HepG2 (cell line): ENCODE results near the gene ACADVL. TPM values are rescaled to one million over a fixed set of nuclear protein-coding genes. Genes with fewer than 3 reads are reported as not detected.
A peak's percentile ranks its signal among the peaks of the same experiment; 100 is the strongest.

Experiments
- ATAC-seq: fragments of 200-7000 bp; cut with Tn5 transposase; 3 replicates; pipeline ENCODE4 v1.9.1; 2020; ENCODE audit warnings: mild to moderate bottlenecking, moderate library complexity
- BruUV-seq: library from RNA; stranded (reverse); fragments of 400-500 nt; replicated peaks from 2 replicates; lab custom pipeline; 2021; lab: Mats Ljungman, UMichigan
- CTCF ChIA-PET: fragments of 300-600 bp; formaldehyde crosslinking; extraction: SDS; loops from one replicate; lab custom pipeline; 2021; ENCODE audit warnings: low total read pairs, inconsistent platforms, low intra/inter-chr PET ratio; lab: Yijun Ruan, JAX
- POLR2A ChIA-PET: fragments of 350-600 bp; sonication (Branson Sonifier 250); formaldehyde crosslinking; loops from one replicate; lab custom pipeline; 2020; ENCODE audit warnings: antibody characterized with exemption, inconsistent platforms; lab: Yijun Ruan, JAX
- DNase-seq: peaks from one replicate; pipeline ENCODE4 v3.0.0-alpha.2; 2015; ENCODE audit warnings: low spot score
- FAIRE-seq: peaks from 3 replicates; lab custom pipeline; 2011; peaks lifted over from hg19 to GRCh38; lab: Jason Lieb, UNC
- H2AFZ ChIP-seq: one replicate; pipeline ENCODE4 v1.6.1; 2011; ENCODE audit warnings: low read length, inconsistent platforms
- H3K27ac ChIP-seq: fragments of 300-600 bp; 3 replicates; pipeline ENCODE4 v1.8.0; 2011; ENCODE audit warnings: mixed run types, mild to moderate bottlenecking, mixed read lengths, low read length, inconsistent platforms; ENCODE audit not compliant: insufficient read depth; ENCODE audit errors: extremely low read length
- H3K27me3 ChIP-seq, 2 experiments: fragments of 200-600 bp in 1 of 2; 2 replicates in 1 of 2; 3 replicates in 1 of 2; pipeline versions ENCODE4 v1.6.0 to v1.8.0; 2011; ENCODE audit warnings: low read length in 2 of 2, mild to moderate bottlenecking in 2 of 2, moderate library complexity in 2 of 2, inconsistent platforms in 1 of 2; ENCODE audit not compliant: insufficient read depth in 2 of 2, control insufficient read depth in 1 of 2
- H3K36me3 ChIP-seq, 2 experiments: fragments of 200-600 bp in 1 of 2; replicated peaks in 1 of 2; 2 replicates in 1 of 2; 3 replicates in 1 of 2; pipeline versions ENCODE4 v1.5.1 to v1.8.0; 2011; ENCODE audit warnings: low read length in 2 of 2, inconsistent platforms in 1 of 2; ENCODE audit not compliant: insufficient read depth in 2 of 2, control insufficient read depth in 1 of 2
- H3K4me1 ChIP-seq: 2 replicates; pipeline ENCODE4 v1.5.1; 2012; ENCODE audit warnings: low read length, inconsistent platforms; ENCODE audit not compliant: insufficient read depth
- H3K4me2 ChIP-seq: 2 replicates; pipeline ENCODE4 v1.6.0; 2011; ENCODE audit warnings: low read depth, low read length, inconsistent platforms
- H3K4me3 ChIP-seq, 3 experiments: fragments of 200-600 bp in 1 of 3; sonication (generic), shearing (Covaris generic) in 1 of 3; replicated peaks in 1 of 3; 2 replicates each; pipeline ENCODE4 v1.5.1; 2011 to 2016; ENCODE audit warnings: low read length in 3 of 3, inconsistent platforms in 2 of 3, low read depth in 2 of 3, mild to moderate bottlenecking in 2 of 3, control low read depth in 1 of 3, mixed read lengths in 1 of 3; ENCODE audit not compliant: insufficient read depth in 1 of 3
- H3K79me2 ChIP-seq: one replicate; pipeline ENCODE4 v1.6.1; 2011; ENCODE audit warnings: low read length, inconsistent platforms; ENCODE audit not compliant: insufficient read depth
- H3K9ac ChIP-seq: 2 replicates; pipeline ENCODE4 v1.6.0; 2011; ENCODE audit warnings: mild to moderate bottlenecking, low read depth, low read length, inconsistent platforms; ENCODE audit not compliant: insufficient read depth
- H3K9me3 ChIP-seq: 2 replicates; pipeline ENCODE4 v1.5.1; 2012; ENCODE audit warnings: mild to moderate bottlenecking, low read length
- H4K20me1 ChIP-seq: 2 replicates; pipeline ENCODE4 v1.6.0; 2011; ENCODE audit warnings: inconsistent platforms, mild to moderate bottlenecking, low read length, moderate library complexity; ENCODE audit not compliant: insufficient read depth
- CTCF ChIP-seq: sonication (generic); formaldehyde crosslinking; IDR thresholded peaks from 2 replicates; pipeline ENCODE4 v1.5.0; 2020; ENCODE audit warnings: mild to moderate bottlenecking, missing genetic modification reagents, moderate library complexity
- DNMT3B ChIP-seq: conservative IDR thresholded peaks from 2 replicates; pipeline ENCODE4 v1.6.1; 2016; ENCODE audit warnings: missing biosample characterization, control low read depth
- EED ChIP-seq: sonication (generic); formaldehyde crosslinking; IDR thresholded peaks from 2 replicates; pipeline ENCODE4 v1.5.0; 2020; ENCODE audit warnings: mild to moderate bottlenecking, missing genetic modification reagents
- YY1 ChIP-seq: IDR thresholded peaks from 2 replicates; pipeline ENCODE4 v1.6.1; 2011; ENCODE audit warnings: low read length, low read depth, moderate library complexity, mild to moderate bottlenecking; ENCODE audit not compliant: insufficient read depth, insufficient replicate concordance
- WGBS: methylation state at CpG from one replicate; pipeline ENCODE4 v1.1.6; 2017; ENCODE audit warnings: low lambda C conversion rate; 5-methylcytosine and 5-hydroxymethylcytosine counted together
- in situ Hi-C: cut with HindIII; loops from 2 replicates; pipeline ENCODE4 v1.10.0; 2017; ENCODE audit warnings: low pct_unique_long_range_greater_than_20kb; ENCODE audit not compliant: extremely low pct_ligation_motif_present
- intact Hi-C: fragments of 100-400 bp; cut with micrococcal nuclease; formaldehyde crosslinking; loops from one replicate; pipeline ENCODE4 v1.10.0; 2022; ENCODE audit not compliant: unreplicated experiment
- polyA plus RNA-seq, 8 experiments: library from polyadenylated mRNA; depleted of rRNA in 3 of 8; stranded (reverse) in 7 of 8; unstranded in 1 of 8; fragments of >200 nt; fragmentation: Illumina TruSeq in 4 of 8; extraction: Trizol in 4 of 8; gene quantifications; 2 replicates each; pipeline versions ENCODE4 v1.2.1 to v1.2.3, GENCODE V29; 2011 to 2016; ENCODE audit warnings: low read depth in 4 of 8, missing spikeins in 1 of 8, mixed read lengths in 1 of 8; ENCODE audit not compliant: insufficient read depth in 1 of 8
- total RNA-seq, 5 experiments: library from RNA; depleted of rRNA; stranded (reverse); fragments of >200 nt; fragmentation: Illumina TruSeq; extraction: Trizol; gene quantifications; 2 replicates each; pipeline ENCODE4 v1.2.3, GENCODE V29; 2016; ENCODE audit warnings: low read depth in 1 of 5

ACADVL gene
- total and polyA plus RNA-seq, 2 of the 13 experiments (the other 11 are each of a cell fraction or from before 2014, with no cell fraction given), result 219 to 412 TPM

GRCh38 chr17:7218166-7218565 lies 1.6 kb upstream of the ACADVL start (continued):
- no peak for TF ChIP-seq CTCF

GRCh38 chr17:7218758-7219157 lies 980 bp upstream of the ACADVL start:
- CTCF ChIA-PET, result no interaction called here
- Histone ChIP-seq H3K4me1 (peaks cover 72% of the 10 kb centered on the region), H3K4me3 (peak overlapping the region; percentile 73 to 93 (median 90)), H3K9ac (peak overlapping the region; percentile 90), H3K27ac (no peak overlapping the region), H3K9me3 (no peaks in the 10 kb centered on the region), H3K4me2 (peak overlapping the region; percentile 99), H4K20me1 (peaks cover 10% of the 10 kb centered on the region; the same call in 1 of the 2 replicates), H3K79me2 (peaks cover 14% of the 10 kb centered on the region), H2AFZ (no peak overlapping the region)
- in situ Hi-C loops, result loop anchor here (5.0 kb wide), 1 partner anchor 41 kb away; the partner anchor contains the start of gene ASGR1
- intact Hi-C loops, result no loop called here
- FAIRE-seq (no peak), DNase-seq (no peak), ATAC-seq (no peak)
- WGBS, result 29% methylated on average over 6 of the region's 6 CpGs
- BruUV-seq, result no TSS peak
- POLR2A ChIA-PET, result interaction anchor here (0.6 to 4.3 kb wide), 5 partner anchors 16 to 132 kb away, joined by 3 to 76 read pairs (median 5); partner anchors contain the start of genes ASGR1, ASGR2 and DVL2
- TF ChIP-seq EED, result 0 out of 2 replicates have a peak, but pooled peaks have one; percentile 45
- TF ChIP-seq DNMT3B (CRISPR knock-in tag), result no peak
- peak; percentile 11 for TF ChIP-seq YY1
- TF ChIP-seq, all 625 proteins: peak for 2
- Histone ChIP-seq H3K27me3 (peaks cover 0 to 4% of the 10 kb centered on the region in 2 experiments; a peak in 2 of 5 replicates), H3K36me3 (peaks cover 5 to 29% of the 10 kb centered on the region in 2 experiments; a peak in 4 of 5 replicates)
